Testis (tissue), 2 donors: ENCODE results near the gene ARHGEF11.

Experiments
- POLR2A ChIP-seq: fragments of 450-650 bp; IDR thresholded peaks from one replicate; pipeline ENCODE4 v1.6.1; 2017; ENCODE audit warnings: antibody characterized with exemption, mild to moderate bottlenecking, moderate library complexity
- TF ChIP-seq, protein P1 (sequence below), 3 experiments: fragments of 450-650 bp in 2 of 3; fragments of 200-600 bp in 1 of 3; sonication (generic) in 1 of 3; IDR thresholded peaks; one replicate each; pipeline ENCODE4 v1.5.1; 2016 to 2019; ENCODE audit warnings: antibody characterized with exemption in 3 of 3, mild to moderate bottlenecking in 2 of 3, moderate library complexity in 1 of 3

DNA sequence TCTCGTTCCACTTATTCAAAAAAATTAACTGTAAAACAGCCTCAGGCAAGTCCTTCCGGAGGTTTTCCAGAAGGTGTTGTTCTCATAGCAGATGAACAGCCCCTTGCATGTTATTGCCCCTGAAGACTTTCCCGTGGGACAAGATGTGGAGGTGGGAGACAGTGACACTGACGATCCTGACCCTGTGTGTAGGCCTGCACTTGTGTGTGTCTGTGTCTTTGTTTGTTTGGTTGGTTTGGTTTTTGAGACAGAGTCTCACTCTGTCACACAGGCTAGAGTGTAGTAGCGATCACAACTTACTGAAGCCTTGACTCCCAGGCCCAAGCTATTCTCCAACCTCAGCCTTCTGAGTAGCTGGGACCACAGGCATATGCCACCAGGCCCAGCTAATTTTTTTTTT lies 41.5 kb upstream of the ARHGEF11 start:
- TF ChIP-seq, protein P1, sequence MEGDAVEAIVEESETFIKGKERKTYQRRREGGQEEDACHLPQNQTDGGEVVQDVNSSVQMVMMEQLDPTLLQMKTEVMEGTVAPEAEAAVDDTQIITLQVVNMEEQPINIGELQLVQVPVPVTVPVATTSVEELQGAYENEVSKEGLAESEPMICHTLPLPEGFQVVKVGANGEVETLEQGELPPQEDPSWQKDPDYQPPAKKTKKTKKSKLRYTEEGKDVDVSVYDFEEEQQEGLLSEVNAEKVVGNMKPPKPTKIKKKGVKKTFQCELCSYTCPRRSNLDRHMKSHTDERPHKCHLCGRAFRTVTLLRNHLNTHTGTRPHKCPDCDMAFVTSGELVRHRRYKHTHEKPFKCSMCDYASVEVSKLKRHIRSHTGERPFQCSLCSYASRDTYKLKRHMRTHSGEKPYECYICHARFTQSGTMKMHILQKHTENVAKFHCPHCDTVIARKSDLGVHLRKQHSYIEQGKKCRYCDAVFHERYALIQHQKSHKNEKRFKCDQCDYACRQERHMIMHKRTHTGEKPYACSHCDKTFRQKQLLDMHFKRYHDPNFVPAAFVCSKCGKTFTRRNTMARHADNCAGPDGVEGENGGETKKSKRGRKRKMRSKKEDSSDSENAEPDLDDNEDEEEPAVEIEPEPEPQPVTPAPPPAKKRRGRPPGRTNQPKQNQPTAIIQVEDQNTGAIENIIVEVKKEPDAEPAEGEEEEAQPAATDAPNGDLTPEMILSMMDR (IDR thresholded peaks at IDR 0.05) = no peak
- no peak for TF ChIP-seq POLR2A
